Activated CD4-positive, alpha-beta T cell treated with anti-CD3 and anti-CD28 coated beads, Interleukin-2, Interleukin-6, amounts not matched to agents 100 ng/mL and 50 ng/mL, durations not matched to agents 16 hours and 8 hours (primary cell): Measurements from ENCODE around the gene IMPDH1.

ENCODE experiments used
- DNase-seq: peaks from one replicate; pipeline ENCODE4 v3.0.0-alpha.2; 2020

Gene IMPDH1

GRCh38 chr7:128434413-128435326 is 24.9 kb upstream of the IMPDH1 start:
- no peak for DNase-seq

DNA sequence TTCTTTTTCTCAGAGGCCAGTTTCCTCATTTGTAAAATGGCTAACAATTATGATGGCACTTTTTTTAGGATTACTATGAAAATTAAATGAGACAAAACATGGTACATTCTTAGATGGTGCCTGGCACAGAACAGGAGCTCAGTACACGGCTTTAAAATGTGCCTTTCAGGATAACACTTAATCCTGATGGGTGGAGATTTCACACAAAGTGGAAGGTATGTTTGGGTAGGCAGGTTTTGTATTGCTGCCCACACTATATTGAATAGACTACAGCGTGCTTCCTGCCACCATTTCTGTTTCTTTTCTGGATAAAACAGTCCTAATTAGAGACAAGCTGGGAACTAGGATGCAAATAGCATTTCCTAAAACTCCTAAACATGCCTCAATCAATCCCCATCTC is 22.0 kb upstream of the IMPDH1 start:
- no peak for DNase-seq

GRCh38 chr7:128431221-128431620 is 21.4 kb upstream of the IMPDH1 start:
- DNase-seq, result no peak

GRCh38 chr7:128430207-128430606 is 20.4 kb upstream of the IMPDH1 start:
- DNase-seq, result no peak

GRCh38 chr7:128427289-128427891 is 17.6 kb upstream of the IMPDH1 start:
- peak; percentile 62 for DNase-seq

- peak; percentile 84 for DNase-seq
Measured at GRCh38 chr7:128425850-128426249, 16.1 kb upstream of the IMPDH1 start.

DNA sequence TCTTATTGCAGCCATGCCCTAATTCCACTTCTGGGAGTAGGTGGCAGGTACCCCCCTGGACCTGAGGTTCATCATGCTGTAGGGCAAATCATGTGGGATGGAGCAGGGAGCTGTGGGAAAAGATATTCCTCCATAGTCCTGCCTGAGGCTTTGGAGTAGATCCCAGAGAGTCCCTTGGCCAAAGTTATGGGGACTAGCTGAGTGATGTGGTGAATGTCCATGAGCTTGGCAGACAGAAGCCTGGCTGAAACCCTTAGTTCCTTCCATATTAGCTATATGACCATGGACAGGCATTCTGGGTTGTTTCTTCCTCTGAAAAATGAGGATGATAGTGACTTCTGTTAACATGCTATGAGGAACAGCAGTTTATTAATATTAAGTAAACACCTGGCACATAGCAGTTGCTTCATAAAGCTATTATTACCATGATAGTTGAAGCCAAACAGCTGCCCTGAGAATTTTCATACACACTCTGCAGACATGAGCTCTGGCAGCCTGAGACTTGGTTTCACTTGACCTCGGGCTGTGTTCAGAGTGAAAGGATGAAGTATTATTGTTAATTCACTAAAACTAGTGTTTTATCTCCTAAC is 15.0 kb upstream of the IMPDH1 start:
- DNase-seq, result no peak

- DNase-seq, result no peak
Measured at GRCh38 chr7:128422842-128423241, 13.1 kb upstream of the IMPDH1 start.

DNA sequence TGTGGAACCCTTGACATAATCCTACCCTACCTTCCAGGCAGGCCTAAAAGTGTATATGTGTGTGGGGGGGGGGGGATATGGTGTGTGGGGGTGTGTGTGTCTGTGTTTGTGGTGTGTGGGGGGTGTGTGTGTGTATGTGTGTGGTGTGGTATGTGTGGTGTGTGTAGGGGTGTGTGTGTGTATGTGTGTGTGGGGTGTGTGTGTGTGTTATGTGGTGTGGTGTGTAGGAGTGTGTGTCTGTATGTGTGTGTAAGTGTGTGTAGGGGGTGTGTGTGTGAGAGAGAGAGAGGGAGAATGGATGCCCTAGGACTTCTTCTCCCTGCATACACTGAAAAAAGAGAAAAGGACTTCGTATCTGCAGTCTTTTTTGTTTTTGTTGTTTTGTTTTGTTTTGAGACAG is 12.3 kb upstream of the IMPDH1 start:
- no peak for DNase-seq

GRCh38 chr7:128421384-128421783 is 11.6 kb upstream of the IMPDH1 start:
- no peak for DNase-seq

GRCh38 chr7:128420773-128421172 is 11.0 kb upstream of the IMPDH1 start:
- no peak for DNase-seq

- no peak for DNase-seq
Measured at GRCh38 chr7:128419257-128419656, 9.5 kb upstream of the IMPDH1 start.

GRCh38 chr7:128417071-128417470 is 7.3 kb upstream of the IMPDH1 start:
- no peak for DNase-seq

DNA sequence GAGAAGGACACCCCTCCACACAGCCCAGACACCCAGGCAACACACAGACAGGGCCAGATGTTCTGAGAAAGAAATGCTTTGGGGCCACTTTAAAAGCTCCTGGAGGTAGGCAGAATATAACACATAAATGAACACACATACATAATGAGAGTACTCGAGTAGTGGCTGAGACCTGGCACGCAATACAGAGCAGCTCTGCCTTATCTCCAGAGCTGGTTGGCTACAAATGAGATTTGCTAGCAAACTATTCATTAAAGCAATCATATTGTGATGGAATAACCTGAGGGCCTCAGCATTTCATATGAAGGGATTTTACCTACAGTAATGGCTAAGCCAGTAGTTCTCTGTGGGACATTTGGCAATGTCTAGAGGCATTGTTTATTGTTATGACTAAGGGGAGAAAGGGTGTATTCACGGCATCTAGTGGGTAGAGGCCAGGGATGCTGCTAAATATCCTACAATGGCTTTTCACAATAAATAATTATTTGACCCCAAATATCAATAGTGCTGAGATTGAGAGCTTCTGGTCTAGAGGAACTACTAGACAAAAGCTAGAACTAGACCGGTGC is 5.5 kb upstream of the IMPDH1 start:
- no peak for DNase-seq

GRCh38 chr7:128410451-128410753 is 620 bp upstream of the IMPDH1 start:
- DNase-seq, result no peak

DNA sequence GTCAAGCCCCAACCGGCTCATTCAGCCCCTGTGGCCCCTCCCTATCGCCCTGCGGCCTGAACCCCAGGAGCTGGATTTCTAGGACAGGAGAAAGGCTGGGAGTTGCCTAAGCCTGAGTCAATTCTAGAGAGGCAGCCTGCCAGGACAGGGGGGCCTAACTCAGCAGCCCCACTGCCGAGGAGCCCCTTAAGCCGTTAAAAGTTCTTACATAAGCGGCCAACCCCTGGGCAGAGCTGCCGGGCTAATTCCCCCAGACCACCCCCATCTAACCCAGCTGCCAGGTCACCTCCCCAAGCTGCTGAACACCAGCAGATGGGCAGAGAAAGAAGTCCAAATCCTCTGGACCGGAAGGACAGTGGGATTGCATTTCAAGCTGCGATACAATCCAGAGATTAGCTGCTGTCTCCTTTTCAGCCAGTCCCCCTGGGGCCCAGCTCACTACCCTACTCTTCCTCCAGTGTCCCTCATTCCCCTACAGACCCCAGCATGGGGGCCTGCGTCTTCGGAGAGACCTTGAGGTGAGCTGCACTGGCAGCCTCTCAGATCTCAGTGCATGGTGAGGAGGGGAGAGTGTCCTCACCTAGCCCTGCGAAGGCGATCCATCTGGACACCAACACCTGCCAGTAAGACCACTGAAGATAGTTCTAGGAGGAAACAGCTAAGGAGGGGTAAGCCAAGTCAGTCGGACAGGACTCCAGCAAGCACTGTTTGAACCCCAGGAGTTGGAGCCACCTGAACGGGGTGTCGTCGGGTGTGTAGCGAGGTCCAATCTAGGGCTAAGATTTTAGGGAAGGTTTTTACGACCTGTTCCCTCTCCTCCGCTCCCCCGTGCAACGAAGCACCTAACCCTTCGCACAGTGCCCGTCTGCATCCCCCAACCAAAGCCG is 830 bp downstream of the IMPDH1 start:
- DNase-seq, result no peak

- DNase-seq, result no peak
Measured at GRCh38 chr7:128407751-128408708, 1.8 kb downstream of the IMPDH1 start.

DNA sequence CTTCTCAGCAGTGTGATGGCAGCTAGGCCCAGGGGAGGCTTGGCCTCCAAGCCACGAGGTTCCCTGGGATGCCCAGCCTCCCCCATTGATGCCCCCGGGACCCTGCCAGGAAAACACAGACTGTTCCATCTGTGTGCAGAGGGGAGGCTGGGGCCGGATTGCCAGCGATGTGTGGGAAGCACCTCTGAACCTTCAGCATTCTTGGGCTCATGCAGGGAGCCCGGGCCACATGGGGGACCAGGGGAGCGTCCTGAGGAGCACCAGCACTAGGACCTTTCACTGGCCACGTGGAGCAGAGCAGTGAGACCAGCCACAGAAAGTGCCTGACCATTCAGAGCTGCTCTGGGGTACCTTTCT is 2.6 kb downstream of the IMPDH1 start:
- DNase-seq, result no peak

DNA sequence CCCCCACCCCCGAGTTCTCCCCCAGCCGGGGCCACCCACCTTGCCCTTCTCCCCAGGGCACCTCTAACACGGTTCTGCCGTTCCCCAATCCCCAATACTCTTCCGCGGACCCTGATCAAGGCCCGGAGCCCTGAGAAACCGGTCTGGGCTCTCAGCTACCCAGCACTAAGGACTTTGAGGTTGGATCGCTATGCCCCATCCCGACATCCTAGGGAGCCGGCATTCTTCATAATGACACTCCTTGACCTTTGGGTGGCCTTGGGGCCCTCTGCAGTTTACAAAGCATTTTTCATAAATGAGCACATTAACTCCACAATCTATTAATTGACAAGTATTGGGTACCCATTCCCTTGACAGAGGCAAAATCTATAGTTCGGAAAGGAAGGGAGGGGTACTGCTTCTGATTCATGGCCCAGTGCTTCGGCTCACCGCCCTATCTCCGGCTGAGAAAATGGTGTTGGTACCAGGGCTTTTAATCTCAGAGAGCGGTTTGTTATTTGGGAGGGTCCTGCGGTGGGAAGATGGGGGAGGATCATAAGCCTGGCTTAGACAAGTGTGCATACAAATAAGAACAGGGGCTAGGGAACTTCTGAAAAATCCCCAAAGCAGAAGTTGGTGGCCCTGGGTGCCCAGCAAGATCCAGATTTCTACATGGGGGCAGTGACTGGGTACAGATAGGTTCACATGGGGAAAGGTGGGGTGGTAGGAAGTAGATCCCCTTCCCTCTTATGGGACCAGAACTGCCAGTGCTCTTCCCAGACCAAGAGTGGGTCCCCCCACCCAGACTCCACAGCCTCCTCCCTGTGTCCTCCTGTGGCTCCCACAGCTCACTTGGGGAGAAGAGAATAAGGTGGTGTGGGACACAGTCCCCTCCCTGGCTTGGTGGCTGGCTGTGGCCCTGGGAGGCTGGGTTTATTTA is 3.2 kb downstream of the IMPDH1 start:
- no peak for DNase-seq

GRCh38 chr7:128405471-128406313 is 4.1 kb downstream of the IMPDH1 start:
- peak; percentile 63 for DNase-seq
